ENCODE results near the gene MECR.

- TF ChIP-seq GABPA (IDR thresholded peaks at IDR 0.05; ENCODE audit: low read depth), result no peak
- TF ChIP-seq CTCF (IDR thresholded peaks at IDR 0.05), result no peak
- no peak for TF ChIP-seq NFIC (IDR thresholded peaks at IDR 0.05; ENCODE audit: borderline replicate concordance)
- TF ChIP-seq POLR2AphosphoS5 (IDR thresholded peaks at IDR 0.05; ENCODE audit: low read depth, low read length), result no peak
- no peak for TF ChIP-seq TAF1 (IDR thresholded peaks at IDR 0.05; ENCODE audit: borderline replicate concordance, low read depth, low read length)
These were observed 556 bp downstream of the MECR start for GRCh38 chr1:29230204-29230552.
